GM23338 (cell line): ENCODE measurements around the gene PCYT1A. TPM values are rescaled to one million over a fixed set of nuclear protein-coding genes. Genes with fewer than 3 reads are reported as not detected.

Experiments
- ATAC-seq: fragments of 200-7000 bp; cut with Tn5 transposase; 3 replicates; pipeline ENCODE4 v1.9.1; 2020
- DNase-seq: peaks from one replicate; pipeline ENCODE4 v3.0.0-alpha.2; 2015; ENCODE audit warnings: low spot score
- H2AFZ ChIP-seq: fragments of 200-600 bp; sonication (generic); 2 replicates; pipeline ENCODE4 v1.8.0; 2016; ENCODE audit warnings: antibody characterized with exemption, mild to moderate bottlenecking, moderate library complexity
- H3F3A ChIP-seq: fragments of 200-600 bp; sonication (generic); replicated peaks from 2 replicates; pipeline ENCODE4 v1.8.0; 2017; ENCODE audit warnings: antibody characterized with exemption, mixed run types, low read depth
- H3K27ac ChIP-seq: fragments of 200-600 bp; sonication (generic); 2 replicates; pipeline ENCODE4 v1.6.1; 2016; ENCODE audit warnings: low read depth
- H3K27me3 ChIP-seq: fragments of 200-600 bp; sonication (generic); 2 replicates; pipeline ENCODE4 v1.8.0; 2016; ENCODE audit warnings: mild to moderate bottlenecking, mixed run types, moderate library complexity; ENCODE audit not compliant: insufficient read depth
- H3K36me3 ChIP-seq: fragments of 200-600 bp; sonication (generic); 2 replicates; pipeline ENCODE4 v1.8.0; 2016; ENCODE audit warnings: mild to moderate bottlenecking; ENCODE audit not compliant: insufficient read depth
- H3K4me1 ChIP-seq: fragments of 200-600 bp; sonication (generic); 2 replicates; pipeline ENCODE4 v1.8.0; 2016; ENCODE audit warnings: mild to moderate bottlenecking, moderate library complexity; ENCODE audit not compliant: insufficient read depth
- H3K4me2 ChIP-seq: fragments of 200-600 bp; sonication (generic); 2 replicates; pipeline ENCODE4 v1.7.1; 2017; ENCODE audit warnings: mixed run types
- H3K4me3 ChIP-seq: fragments of 200-600 bp; sonication (generic); 2 replicates; pipeline ENCODE4 v1.6.1; 2016; ENCODE audit warnings: mixed run types
- H3K79me2 ChIP-seq: fragments of 200-600 bp; sonication (generic); replicated peaks from 2 replicates; pipeline ENCODE4 v1.8.0; 2017; ENCODE audit warnings: mild to moderate bottlenecking; ENCODE audit not compliant: insufficient read depth
- H3K9me2 ChIP-seq: fragments of 200-600 bp; sonication (generic); 2 replicates; pipeline ENCODE4 v1.8.0; 2017; ENCODE audit not compliant: insufficient read depth
- H4K20me1 ChIP-seq: fragments of 200-600 bp; sonication (generic); replicated peaks from 2 replicates; pipeline ENCODE4 v1.8.0; 2017; ENCODE audit warnings: mild to moderate bottlenecking; ENCODE audit not compliant: insufficient read depth
- H3K27ac Mint-ChIP-seq: 2 replicates; pipeline ENCODE4 v1.8.0; 2020; ENCODE audit warnings: inconsistent platforms, mild to moderate bottlenecking, moderate library complexity, mixed read lengths
- H3K27me3 Mint-ChIP-seq: 3 replicates; pipeline ENCODE4 v1.8.0; 2022; ENCODE audit warnings: low read depth, mild to moderate bottlenecking, moderate library complexity, mixed read lengths, inconsistent platforms; ENCODE audit not compliant: insufficient read depth, poor library complexity
- H3K36me3 Mint-ChIP-seq: 3 replicates; pipeline ENCODE4 v1.8.0; 2021; ENCODE audit warnings: low read depth, mild to moderate bottlenecking, inconsistent platforms, moderate library complexity, mixed read lengths
- H3K4me1 Mint-ChIP-seq: 3 replicates; pipeline ENCODE4 v1.8.0; 2020; ENCODE audit warnings: mild to moderate bottlenecking, inconsistent platforms, mixed read lengths
- H3K4me3 Mint-ChIP-seq: 3 replicates; pipeline ENCODE4 v1.8.0; 2021; ENCODE audit warnings: moderate library complexity, mild to moderate bottlenecking, inconsistent platforms, mixed read lengths
- H3K9me3 Mint-ChIP-seq: 3 replicates; pipeline ENCODE4 v1.8.0; 2020; ENCODE audit warnings: moderate library complexity, mild to moderate bottlenecking, inconsistent platforms, mixed read lengths
- CREB1 ChIP-seq: fragments of 250-450 bp; sonication (Bioruptor Pico); IDR thresholded peaks from 2 replicates; pipeline ENCODE4 v1.5.0; 2020; ENCODE audit warnings: low read depth, mild to moderate bottlenecking, moderate library complexity
- EZH2 ChIP-seq: fragments of 200-600 bp; sonication (generic); IDR thresholded peaks from one replicate; pipeline ENCODE4 v1.8.0; 2017; ENCODE audit warnings: antibody characterized with exemption, mild to moderate bottlenecking, low read depth; ENCODE audit not compliant: unreplicated experiment
- EZH2phosphoT487 ChIP-seq: fragments of 200-600 bp; sonication (generic); IDR thresholded peaks from one replicate; pipeline ENCODE4 v1.8.1; 2018; ENCODE audit warnings: antibody characterized with exemption; ENCODE audit not compliant: unreplicated experiment
- NANOG ChIP-seq: IDR thresholded peaks from 2 replicates; pipeline ENCODE4 v1.6.1; 2016; ENCODE audit warnings: antibody characterized with exemption, borderline replicate concordance
- POLR2AphosphoS5 ChIP-seq: IDR thresholded peaks from 2 replicates; pipeline ENCODE4 v1.6.1; 2016; ENCODE audit warnings: antibody characterized with exemption, low read depth
- ZNF114 ChIP-seq: fragments of 250-450 bp; sonication (Bioruptor Pico); IDR thresholded peaks from 2 replicates; pipeline ENCODE4 v1.5.0; 2020; ENCODE audit warnings: mild to moderate bottlenecking, moderate library complexity
- polyA plus RNA-seq: library from polyadenylated mRNA; unstranded; fragments of >200 nt; fragmentation: Nextera tagmentation; extraction: Ambion mirVana; gene quantifications from 2 replicates; pipeline ENCODE4 v1.2.1, GENCODE V29; 2016
- total RNA-seq: library from RNA; depleted of rRNA; stranded (reverse); fragments of >200 nt; shearing (Covaris generic); gene quantifications from 2 replicates; pipeline ENCODE4 v1.2.3, GENCODE V29; 2014
- TF ChIP-seq, protein P1 (sequence below): IDR thresholded peaks from one replicate; pipeline ENCODE4 v1.6.1; 2018; ENCODE audit warnings: antibody characterized with exemption; ENCODE audit not compliant: unreplicated experiment
- TF ChIP-seq, protein P2 (sequence below), 2 experiments: fragments of 200-600 bp in 1 of 2; sonication (generic) in 1 of 2; conservative IDR thresholded peaks; 2 replicates each; pipeline versions ENCODE4 v1.5.1 to v1.6.1; 2016 to 2017; ENCODE audit warnings: antibody characterized with exemption in 2 of 2, low read depth in 2 of 2, mild to moderate bottlenecking in 2 of 2, moderate library complexity in 1 of 2

Gene PCYT1A
- total and polyA plus RNA-seq, 2 experiments from 2014 or later, result 11.6 to 35.8 TPM

DNA sequence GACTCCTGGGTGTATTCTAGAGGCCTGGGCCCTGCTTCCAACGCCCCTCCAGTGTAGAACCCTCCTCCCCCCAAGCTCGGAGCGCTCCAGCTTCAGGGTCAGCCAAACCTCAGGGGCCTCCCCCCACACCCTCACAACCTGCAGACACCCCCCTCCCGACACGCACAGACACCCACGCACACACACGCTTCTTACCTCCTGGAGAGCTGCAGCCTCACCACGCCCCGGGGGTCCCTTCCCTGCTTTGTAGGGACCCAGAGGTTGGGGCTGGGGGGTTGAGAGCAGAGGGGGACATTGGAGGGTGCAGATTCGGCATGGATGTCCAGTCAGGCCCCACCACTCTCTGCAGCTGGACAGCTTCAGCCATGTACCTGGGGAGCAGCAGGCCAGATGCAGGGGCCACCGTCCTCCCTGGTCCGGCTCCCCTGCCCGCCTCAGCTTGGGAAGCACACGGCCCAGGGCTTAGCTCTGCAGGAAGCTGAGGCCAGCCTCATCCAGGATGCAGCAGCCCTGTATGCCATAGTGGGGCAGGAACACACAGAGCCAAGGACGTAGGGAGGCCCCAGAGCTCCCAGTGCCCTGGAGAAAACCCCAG, 89.3 kb downstream of the PCYT1A start:
- H3K27me3 Mint-ChIP-seq, result peaks cover 9% of the 10 kb centered on the region
- H3K4me1 Mint-ChIP-seq, result peaks cover 7% of the 10 kb centered on the region; the same call in 1 of the 3 replicates
- H4K20me1 ChIP-seq, result no peaks in the 10 kb centered on the region
- no peaks in the 10 kb centered on the region for H3K79me2 ChIP-seq
- no peaks in the 10 kb centered on the region for H3K36me3 ChIP-seq
- ATAC-seq (no peak), DNase-seq (no peak)
- no peak for TF ChIP-seq POLR2AphosphoS5
- no peak for TF ChIP-seq ZNF114
- TF ChIP-seq, protein P1, sequence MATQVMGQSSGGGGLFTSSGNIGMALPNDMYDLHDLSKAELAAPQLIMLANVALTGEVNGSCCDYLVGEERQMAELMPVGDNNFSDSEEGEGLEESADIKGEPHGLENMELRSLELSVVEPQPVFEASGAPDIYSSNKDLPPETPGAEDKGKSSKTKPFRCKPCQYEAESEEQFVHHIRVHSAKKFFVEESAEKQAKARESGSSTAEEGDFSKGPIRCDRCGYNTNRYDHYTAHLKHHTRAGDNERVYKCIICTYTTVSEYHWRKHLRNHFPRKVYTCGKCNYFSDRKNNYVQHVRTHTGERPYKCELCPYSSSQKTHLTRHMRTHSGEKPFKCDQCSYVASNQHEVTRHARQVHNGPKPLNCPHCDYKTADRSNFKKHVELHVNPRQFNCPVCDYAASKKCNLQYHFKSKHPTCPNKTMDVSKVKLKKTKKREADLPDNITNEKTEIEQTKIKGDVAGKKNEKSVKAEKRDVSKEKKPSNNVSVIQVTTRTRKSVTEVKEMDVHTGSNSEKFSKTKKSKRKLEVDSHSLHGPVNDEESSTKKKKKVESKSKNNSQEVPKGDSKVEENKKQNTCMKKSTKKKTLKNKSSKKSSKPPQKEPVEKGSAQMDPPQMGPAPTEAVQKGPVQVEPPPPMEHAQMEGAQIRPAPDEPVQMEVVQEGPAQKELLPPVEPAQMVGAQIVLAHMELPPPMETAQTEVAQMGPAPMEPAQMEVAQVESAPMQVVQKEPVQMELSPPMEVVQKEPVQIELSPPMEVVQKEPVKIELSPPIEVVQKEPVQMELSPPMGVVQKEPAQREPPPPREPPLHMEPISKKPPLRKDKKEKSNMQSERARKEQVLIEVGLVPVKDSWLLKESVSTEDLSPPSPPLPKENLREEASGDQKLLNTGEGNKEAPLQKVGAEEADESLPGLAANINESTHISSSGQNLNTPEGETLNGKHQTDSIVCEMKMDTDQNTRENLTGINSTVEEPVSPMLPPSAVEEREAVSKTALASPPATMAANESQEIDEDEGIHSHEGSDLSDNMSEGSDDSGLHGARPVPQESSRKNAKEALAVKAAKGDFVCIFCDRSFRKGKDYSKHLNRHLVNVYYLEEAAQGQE, result no peak
- no peak for TF ChIP-seq NANOG
- TF ChIP-seq, protein P2, sequence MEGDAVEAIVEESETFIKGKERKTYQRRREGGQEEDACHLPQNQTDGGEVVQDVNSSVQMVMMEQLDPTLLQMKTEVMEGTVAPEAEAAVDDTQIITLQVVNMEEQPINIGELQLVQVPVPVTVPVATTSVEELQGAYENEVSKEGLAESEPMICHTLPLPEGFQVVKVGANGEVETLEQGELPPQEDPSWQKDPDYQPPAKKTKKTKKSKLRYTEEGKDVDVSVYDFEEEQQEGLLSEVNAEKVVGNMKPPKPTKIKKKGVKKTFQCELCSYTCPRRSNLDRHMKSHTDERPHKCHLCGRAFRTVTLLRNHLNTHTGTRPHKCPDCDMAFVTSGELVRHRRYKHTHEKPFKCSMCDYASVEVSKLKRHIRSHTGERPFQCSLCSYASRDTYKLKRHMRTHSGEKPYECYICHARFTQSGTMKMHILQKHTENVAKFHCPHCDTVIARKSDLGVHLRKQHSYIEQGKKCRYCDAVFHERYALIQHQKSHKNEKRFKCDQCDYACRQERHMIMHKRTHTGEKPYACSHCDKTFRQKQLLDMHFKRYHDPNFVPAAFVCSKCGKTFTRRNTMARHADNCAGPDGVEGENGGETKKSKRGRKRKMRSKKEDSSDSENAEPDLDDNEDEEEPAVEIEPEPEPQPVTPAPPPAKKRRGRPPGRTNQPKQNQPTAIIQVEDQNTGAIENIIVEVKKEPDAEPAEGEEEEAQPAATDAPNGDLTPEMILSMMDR (conservative IDR thresholded peaks at IDR 0.05; ENCODE audit: low read depth in 2 of 2), result no peak
- no peak for TF ChIP-seq CREB1 (CRISPR knock-in tag)
- no peak for TF ChIP-seq EZH2
- no peak for TF ChIP-seq EZH2phosphoT487
- no peaks in the 10 kb centered on the region for H3K36me3 Mint-ChIP-seq
- no peaks in the 10 kb centered on the region for H3K9me3 Mint-ChIP-seq
- H3K4me1 ChIP-seq, result no peaks in the 10 kb centered on the region
- H3K27ac Mint-ChIP-seq, result no peak overlapping the region
- H3F3A ChIP-seq, result no peaks in the 10 kb centered on the region
- no peak overlapping the region for H3K4me3 Mint-ChIP-seq
- H3K9me2 ChIP-seq, result no peaks in the 10 kb centered on the region
- no peak overlapping the region for H2AFZ ChIP-seq
- H3K27me3 ChIP-seq, result no peaks in the 10 kb centered on the region
- H3K4me2 ChIP-seq, result no peak overlapping the region
- H3K27ac ChIP-seq, result no peak overlapping the region
- H3K4me3 ChIP-seq, result no peak overlapping the region

DNA sequence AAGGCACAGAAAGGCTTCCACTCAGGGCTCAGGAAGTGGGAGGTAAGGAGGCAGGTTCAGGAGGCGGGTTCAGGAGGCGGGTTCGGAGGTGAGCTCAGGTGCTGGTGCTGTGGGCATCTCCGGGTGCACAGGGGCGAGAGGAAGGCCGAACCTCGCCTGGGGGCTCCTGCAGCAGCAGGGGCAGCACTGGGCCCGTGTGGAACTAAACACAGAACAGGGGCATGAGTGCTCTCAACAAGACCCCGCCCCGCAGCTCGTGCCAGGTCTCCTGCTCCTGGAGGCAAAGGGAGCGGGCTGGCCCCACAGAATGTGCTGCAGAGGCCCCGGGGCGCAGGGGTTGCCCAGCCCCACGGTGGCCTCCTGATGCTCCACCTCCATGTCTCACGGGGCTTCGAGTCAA, 90.0 kb downstream of the PCYT1A start:
- no peak overlapping the region for H3K27ac Mint-ChIP-seq
- H3K27me3 Mint-ChIP-seq, result peaks cover 5% of the 10 kb centered on the region
- no peak overlapping the region for H3K4me2 ChIP-seq
- DNase-seq (no peak), ATAC-seq (no peak)
- no peaks in the 10 kb centered on the region for H3K9me3 Mint-ChIP-seq
- H3K4me1 Mint-ChIP-seq, result peaks cover 10% of the 10 kb centered on the region; the same call in 2 of the 3 replicates
- H3K79me2 ChIP-seq, result no peaks in the 10 kb centered on the region
- no peaks in the 10 kb centered on the region for H3K27me3 ChIP-seq
- H4K20me1 ChIP-seq, result no peaks in the 10 kb centered on the region
- H2AFZ ChIP-seq, result no peak overlapping the region
- no peaks in the 10 kb centered on the region for H3K9me2 ChIP-seq
- H3K4me3 Mint-ChIP-seq, result no peak overlapping the region
- TF ChIP-seq, protein P2 (conservative IDR thresholded peaks at IDR 0.05; ENCODE audit: low read depth in 2 of 2), result no peak
- TF ChIP-seq EZH2 (no peak), EZH2phosphoT487 (no peak), ZNF114 (no peak)
- no peaks in the 10 kb centered on the region for H3K36me3 Mint-ChIP-seq
- H3K27ac ChIP-seq, result no peak overlapping the region
- H3K4me3 ChIP-seq, result no peak overlapping the region
- H3F3A ChIP-seq, result 0 out of 2 replicates have a peak, but pooled peaks cover under 1% of the 10 kb centered on the region
- no peaks in the 10 kb centered on the region for H3K36me3 ChIP-seq
- no peaks in the 10 kb centered on the region; the same call in 1 of the 2 replicates for H3K4me1 ChIP-seq
